Mononuclear cell (primary cell): ENCODE data around the gene CAMSAP3. TPM values are rescaled to one million over a fixed set of nuclear protein-coding genes. Genes with fewer than 3 reads are reported as not detected.

Experiments used
- H3K27me3 ChIP-seq: 2 replicates; pipeline ENCODE4 v1.6.0; 2011; ENCODE audit warnings: low read length, control low read depth; ENCODE audit not compliant: insufficient read depth
- H3K4me1 ChIP-seq: 2 replicates; pipeline ENCODE4 v1.5.1; 2011; ENCODE audit warnings: mild to moderate bottlenecking, low read length, control low read depth; ENCODE audit not compliant: insufficient read depth
- H3K4me3 ChIP-seq: 2 replicates; pipeline ENCODE4 v1.5.1; 2011; ENCODE audit warnings: mild to moderate bottlenecking, low read length, moderate library complexity
- H3K9me3 ChIP-seq: 2 replicates; pipeline ENCODE4 v1.5.1; 2011; ENCODE audit warnings: low read depth, mild to moderate bottlenecking, control low read depth, low read length
- total RNA-seq: library from RNA; depleted of rRNA; stranded (reverse); fragments of >200 nt; gene quantifications from one replicate; pipeline ENCODE4 v1.2.3, GENCODE V29; 2012

The CAMSAP3 gene
- total RNA-seq, 1 donor, result 0.10 TPM

DNA sequence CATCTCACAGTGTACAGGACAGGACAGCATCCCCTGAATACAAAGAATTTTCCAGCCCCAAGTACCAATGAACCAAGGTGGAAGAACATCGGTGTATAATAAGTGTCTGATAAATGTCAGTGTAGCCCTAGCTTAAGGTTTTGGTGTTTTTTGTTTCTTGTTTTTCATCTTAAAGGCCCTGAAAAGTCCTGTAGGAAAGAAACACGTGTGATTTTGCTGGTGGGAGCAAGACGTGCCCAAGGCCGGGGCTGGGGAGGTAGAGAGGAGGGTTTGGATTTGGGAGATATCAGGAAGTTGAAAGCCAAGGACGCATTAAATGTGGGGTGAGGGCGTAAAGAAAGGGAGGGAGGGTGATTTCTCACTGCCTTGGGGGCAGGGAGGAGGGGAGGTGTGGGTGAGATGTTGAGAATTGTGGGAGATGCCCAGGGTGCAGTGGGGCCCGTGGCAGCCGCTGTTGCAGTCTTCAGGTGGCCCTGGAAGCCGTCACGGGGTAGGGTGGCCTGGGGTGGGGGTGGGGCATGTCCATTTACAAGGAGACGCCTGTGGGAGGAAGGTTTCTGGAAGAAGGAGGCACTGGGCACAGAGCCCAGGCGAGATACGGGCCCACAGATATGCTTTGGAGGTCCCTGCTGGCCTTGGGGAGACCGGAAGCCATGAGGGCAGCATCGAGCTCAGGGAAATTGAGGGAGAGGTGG is 6.7 kb downstream of the CAMSAP3 start:
- no peaks in the 10 kb centered on the region for H3K4me1 ChIP-seq
- no peak overlapping the region for H3K4me3 ChIP-seq
- no peaks in the 10 kb centered on the region for H3K9me3 ChIP-seq
- peaks cover 9% of the 10 kb centered on the region for H3K27me3 ChIP-seq

DNA sequence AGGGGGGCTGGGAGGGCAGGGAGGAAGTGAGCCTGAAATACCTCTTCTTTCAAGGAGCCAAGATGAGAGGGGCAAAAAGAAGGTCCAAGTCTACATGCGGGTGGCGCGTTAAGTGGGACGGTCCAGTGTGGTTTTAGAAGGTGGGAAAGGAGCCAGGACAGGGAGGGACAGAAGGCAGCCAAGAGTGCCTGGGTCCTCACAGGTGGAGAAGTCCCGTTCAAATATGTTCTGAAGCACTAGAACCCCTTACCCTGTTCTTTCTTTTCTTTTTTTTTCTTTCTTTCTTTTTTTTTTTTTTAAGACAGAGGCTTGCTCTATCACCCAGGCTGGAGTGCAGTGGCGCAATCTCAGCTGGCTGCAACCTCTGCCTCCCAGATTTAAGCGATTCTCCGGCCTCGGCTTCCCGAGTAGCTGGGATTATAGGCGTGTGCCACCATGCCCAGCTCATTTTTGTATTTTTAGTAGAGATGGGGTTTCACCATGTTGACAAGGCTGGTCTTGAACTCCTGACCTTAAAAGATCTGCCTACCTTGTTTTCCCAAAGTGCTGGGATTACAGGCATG is 7.4 kb downstream of the CAMSAP3 start:
- H3K4me3 ChIP-seq, result no peak overlapping the region
- no peaks in the 10 kb centered on the region for H3K9me3 ChIP-seq
- peaks cover 3% of the 10 kb centered on the region for H3K27me3 ChIP-seq
- H3K4me1 ChIP-seq, result no peaks in the 10 kb centered on the region

DNA sequence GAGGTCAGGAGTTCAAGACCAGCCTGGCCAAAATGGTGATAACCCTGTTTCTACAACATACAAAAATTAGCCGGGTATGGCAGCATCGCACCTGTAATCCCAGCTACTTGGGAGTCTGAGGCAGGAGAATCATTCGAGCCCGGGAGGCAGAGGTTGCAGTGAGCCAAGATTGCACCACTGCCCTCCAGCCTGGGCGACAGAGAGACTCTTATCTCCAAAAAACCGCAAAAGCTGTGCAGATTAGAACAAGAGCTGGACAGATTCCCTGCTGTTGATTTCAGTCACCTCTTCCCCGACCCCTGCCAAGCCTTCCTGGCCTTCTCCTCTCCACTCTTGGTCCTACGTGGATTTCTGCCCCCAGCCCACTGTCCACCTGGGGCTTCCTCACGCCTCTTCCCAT is 8.3 kb downstream of the CAMSAP3 start:
- no peak overlapping the region for H3K4me3 ChIP-seq
- H3K9me3 ChIP-seq, result no peaks in the 10 kb centered on the region
- no peaks in the 10 kb centered on the region for H3K4me1 ChIP-seq
- no peaks in the 10 kb centered on the region for H3K27me3 ChIP-seq

GRCh38 chr19:7605490-7606222 is 10.0 kb downstream of the CAMSAP3 start:
- Histone ChIP-seq H3K27me3 (no peaks in the 10 kb centered on the region), H3K9me3 (no peaks in the 10 kb centered on the region), H3K4me1 (no peaks in the 10 kb centered on the region), H3K4me3 (no peak overlapping the region)

DNA sequence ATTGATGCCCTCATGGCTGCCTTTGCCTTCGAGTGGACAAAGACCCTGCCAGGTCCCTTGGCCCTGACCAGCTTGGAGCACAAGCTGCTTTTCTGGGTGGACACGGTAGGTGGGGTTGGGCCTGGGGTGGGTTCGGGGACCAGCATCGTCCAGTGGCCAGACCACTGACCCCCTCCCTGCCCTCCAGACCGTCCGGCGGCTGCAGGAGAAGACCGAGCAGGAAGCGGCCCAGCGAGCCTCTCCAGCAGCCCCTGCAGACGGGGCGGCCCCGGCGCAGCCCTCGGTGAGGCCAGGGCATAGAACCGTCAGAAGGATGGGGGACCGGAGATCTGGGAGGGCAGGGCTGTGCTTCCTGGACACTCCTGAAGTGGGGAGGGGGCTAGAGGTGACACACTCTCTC is 10.6 kb downstream of the CAMSAP3 start:
- Histone ChIP-seq H3K9me3 (no peaks in the 10 kb centered on the region), H3K4me1 (no peaks in the 10 kb centered on the region), H3K4me3 (no peak overlapping the region), H3K27me3 (no peaks in the 10 kb centered on the region)

DNA sequence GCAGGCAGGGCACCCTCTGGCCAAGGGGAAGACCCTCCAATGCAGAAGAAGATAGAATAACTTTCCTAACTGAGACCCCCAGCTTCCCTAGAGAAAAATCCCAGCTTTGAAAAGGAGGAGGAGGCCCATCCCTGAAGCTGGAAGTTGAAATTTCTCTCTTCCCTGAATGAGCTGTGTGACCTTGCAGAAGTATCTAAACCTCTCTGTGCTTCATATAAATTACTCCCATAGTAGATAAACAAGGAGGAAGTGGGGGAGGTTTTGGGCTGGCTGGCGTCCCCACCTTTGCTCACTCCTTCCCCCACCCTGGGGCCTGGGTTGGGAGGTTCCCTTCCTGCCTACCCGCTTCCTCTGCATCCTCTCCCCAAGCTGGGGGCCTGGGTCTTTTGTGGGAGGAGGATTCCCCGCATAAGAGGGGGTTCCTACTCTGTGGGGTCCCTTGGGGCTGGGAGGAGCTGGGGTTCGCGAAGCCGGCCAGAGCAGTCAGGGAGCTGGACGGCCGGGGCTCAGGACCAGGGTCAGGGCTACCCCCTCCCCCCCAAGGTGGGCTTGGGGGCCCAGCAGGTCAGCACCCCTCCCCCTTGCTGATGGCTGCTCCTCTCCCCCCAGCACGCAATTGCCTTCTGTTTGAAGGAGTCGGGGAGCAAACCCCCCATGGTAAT is 11.7 kb downstream of the CAMSAP3 start:
- Histone ChIP-seq H3K27me3 (no peaks in the 10 kb centered on the region), H3K9me3 (no peaks in the 10 kb centered on the region), H3K4me1 (no peaks in the 10 kb centered on the region), H3K4me3 (no peak overlapping the region)

DNA sequence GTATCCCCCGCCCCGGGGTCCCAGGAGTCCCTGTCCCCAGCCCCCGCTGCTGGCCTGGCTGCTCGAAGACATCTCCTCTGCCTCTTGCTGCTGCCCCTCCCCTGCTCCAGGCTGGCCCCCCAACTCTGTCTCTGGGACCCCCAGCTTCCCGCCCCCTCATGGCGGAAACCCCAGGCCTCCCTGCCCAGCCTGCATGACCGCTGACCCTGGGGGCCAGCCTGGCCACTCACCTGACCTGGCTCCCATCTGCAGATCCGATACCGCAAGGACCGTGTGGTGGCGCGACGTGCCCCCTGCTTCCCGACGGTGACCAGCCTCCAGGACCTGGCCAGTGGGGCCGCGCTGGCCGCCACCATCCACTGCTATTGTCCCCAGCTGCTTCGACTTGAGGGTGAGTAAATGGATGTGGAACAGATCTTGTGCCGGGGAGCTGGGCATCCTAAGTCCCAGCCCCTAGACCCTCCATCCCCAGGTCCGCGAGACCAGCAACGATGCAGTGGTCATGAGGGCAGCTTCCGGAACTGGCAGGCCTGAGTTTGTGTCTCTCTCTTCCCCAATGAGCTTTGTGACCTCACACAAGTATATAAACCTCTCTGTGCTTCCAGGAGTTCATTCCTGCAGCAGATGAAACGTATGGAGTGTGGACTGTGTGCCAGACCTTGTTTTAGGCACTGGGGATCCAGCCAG is 12.4 kb downstream of the CAMSAP3 start:
- Histone ChIP-seq H3K27me3 (no peaks in the 10 kb centered on the region), H3K4me1 (no peaks in the 10 kb centered on the region), H3K4me3 (no peak overlapping the region), H3K9me3 (no peaks in the 10 kb centered on the region)

GRCh38 chr19:7610491-7611240 is 15.0 kb downstream of the CAMSAP3 start:
- H3K4me1 ChIP-seq, result no peaks in the 10 kb centered on the region
- H3K9me3 ChIP-seq, result no peaks in the 10 kb centered on the region
- no peaks in the 10 kb centered on the region for H3K27me3 ChIP-seq
- H3K4me3 ChIP-seq, result no peak overlapping the region

DNA sequence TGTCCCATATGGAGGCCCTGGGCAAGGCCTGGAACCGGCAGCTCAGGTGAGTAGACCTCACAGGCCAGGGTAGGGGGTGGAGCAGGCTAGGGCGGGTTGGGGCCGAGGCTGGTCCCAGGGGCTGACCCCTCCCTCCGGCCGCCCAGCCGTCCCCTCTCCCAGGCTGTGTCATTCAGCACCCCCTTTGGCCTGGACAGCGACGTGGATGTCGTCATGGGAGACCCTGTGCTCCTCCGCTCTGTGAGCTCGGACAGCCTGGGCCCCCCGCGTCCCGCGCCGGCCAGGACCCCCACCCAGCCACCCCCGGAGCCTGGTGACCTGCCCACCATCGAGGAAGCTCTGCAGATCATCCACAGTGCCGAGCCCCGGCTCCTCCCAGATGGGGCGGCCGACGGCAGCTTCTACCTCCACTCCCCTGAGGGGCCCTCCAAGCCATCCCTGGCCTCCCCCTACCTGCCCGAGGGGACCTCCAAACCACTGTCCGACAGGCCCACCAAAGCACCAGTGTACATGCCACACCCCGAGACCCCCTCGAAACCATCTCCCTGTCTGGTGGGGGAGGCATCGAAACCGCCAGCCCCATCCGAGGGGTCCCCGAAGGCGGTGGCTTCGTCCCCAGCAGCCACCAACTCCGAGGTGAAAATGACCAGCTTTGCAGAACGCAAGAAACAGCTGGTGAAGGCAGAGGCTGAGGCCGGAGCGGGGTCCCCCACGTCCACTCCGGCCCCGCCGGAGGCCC is 16.0 kb downstream of the CAMSAP3 start:
- no peaks in the 10 kb centered on the region for H3K4me1 ChIP-seq
- H3K9me3 ChIP-seq, result no peaks in the 10 kb centered on the region
- H3K27me3 ChIP-seq, result no peaks in the 10 kb centered on the region
- no peak overlapping the region for H3K4me3 ChIP-seq

DNA sequence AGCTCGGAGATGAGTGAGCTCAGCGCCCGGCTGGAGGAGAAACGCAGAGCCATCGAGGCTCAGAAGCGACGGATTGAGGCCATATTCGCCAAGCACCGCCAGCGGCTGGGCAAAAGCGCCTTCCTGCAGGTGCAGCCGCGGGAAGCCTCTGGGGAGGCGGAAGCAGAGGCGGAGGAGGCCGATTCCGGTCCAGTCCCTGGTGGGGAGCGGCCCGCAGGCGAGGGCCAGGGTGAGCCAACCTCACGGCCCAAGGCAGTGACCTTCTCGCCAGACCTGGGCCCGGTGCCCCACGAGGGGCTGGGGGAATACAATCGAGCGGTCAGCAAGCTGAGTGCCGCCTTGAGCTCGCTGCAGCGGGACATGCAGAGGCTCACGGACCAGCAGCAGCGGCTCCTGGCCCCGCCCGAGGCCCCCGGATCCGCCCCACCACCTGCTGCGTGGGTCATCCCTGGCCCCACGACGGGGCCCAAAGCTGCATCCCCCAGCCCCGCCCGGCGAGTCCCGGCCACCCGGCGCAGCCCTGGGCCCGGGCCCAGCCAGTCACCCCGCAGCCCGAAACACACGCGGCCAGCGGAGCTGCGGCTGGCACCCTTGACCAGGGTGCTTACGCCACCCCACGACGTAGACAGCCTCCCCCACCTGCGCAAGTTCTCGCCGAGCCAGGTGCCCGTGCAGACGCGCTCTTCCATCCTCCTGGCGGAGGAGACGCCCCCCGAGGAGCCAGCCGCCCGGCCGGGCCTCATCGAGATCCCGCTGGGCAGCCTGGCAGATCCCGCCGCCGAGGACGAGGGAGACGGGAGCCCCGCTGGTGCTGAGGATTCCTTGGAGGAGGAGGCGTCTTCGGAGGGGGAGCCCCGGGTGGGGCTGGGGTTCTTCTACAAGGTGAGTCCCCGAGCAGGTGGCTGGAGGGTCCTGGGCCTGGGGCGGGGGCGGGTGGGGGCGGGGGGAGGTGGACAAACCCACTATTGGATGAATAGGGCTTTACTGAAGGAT is 16.9 kb downstream of the CAMSAP3 start:
- H3K9me3 ChIP-seq, result no peaks in the 10 kb centered on the region
- no peak overlapping the region for H3K4me3 ChIP-seq
- H3K27me3 ChIP-seq, result no peaks in the 10 kb centered on the region
- H3K4me1 ChIP-seq, result no peaks in the 10 kb centered on the region

GRCh38 chr19:7614859-7615741 is 19.4 kb downstream of the CAMSAP3 start:
- Histone ChIP-seq H3K9me3 (no peaks in the 10 kb centered on the region), H3K4me1 (no peaks in the 10 kb centered on the region), H3K27me3 (no peaks in the 10 kb centered on the region), H3K4me3 (no peak overlapping the region)

- Histone ChIP-seq H3K4me3 (no peak overlapping the region), H3K27me3 (no peaks in the 10 kb centered on the region), H3K9me3 (no peaks in the 10 kb centered on the region), H3K4me1 (no peaks in the 10 kb centered on the region)
These were observed 21.5 kb downstream of the CAMSAP3 start for GRCh38 chr19:7617172-7617571.
